OCI-LY1 (cell line): ENCODE measurements around the gene TARM1.

ENCODE experiments used
- CTCF ChIP-seq: fragments of 200-600 bp; sonication (generic), shearing (Covaris generic); IDR thresholded peaks from 2 replicates; pipeline ENCODE4 v1.5.1; 2017; ENCODE audit warnings: mild to moderate bottlenecking, antibody characterized with exemption, low read length, moderate library complexity, mixed read lengths
- EZH2 ChIP-seq: fragments of 200-600 bp; sonication (generic), shearing (Covaris generic); IDR thresholded peaks from 2 replicates; pipeline ENCODE4 v1.8.0; 2017; ENCODE audit warnings: borderline replicate concordance, mixed run types, mild to moderate bottlenecking, antibody characterized with exemption, low read length, moderate library complexity, mixed read lengths

- TF ChIP-seq CTCF: no peak
- TF ChIP-seq EZH2: no peak
Measured at GRCh38 chr19:54069470-54069869, 11.7 kb downstream of the TARM1 start.
